ENCODE data around the gene KPNA1. TPM values are rescaled to one million over a fixed set of nuclear protein-coding genes. Genes with fewer than 3 reads are reported as not detected.

KPNA1 gene
- total RNA-seq, 1 experiment from 2014 or later: 104 TPM

- DNase-seq (ENCODE audit: unreplicated experiment): no peak
- ChIA-PET POLR2A (interaction anchor here (0.8 to 0.9 kb wide), 2 partner anchors 10 to 70 kb away, joined by 3 read pairs; no protein-coding TSS in a partner anchor), CTCF (interaction anchor here (1.0 kb wide), 2 partner anchors 49 to 215 kb away, joined by 3 to 4 read pairs; no protein-coding TSS in a partner anchor)
- H3K27me3 Mint-ChIP-seq (ENCODE audit: insufficient read depth, unreplicated experiment): no peaks in the 10 kb centered on the region
- H3K27ac Mint-ChIP-seq (ENCODE audit: low read depth, unreplicated experiment): no peak overlapping the region
- no peak for TF ChIP-seq CTCF (IDR thresholded peaks at IDR 0.05; ENCODE audit: unreplicated experiment)
- no peaks in the 10 kb centered on the region for H3K9me3 Mint-ChIP-seq (ENCODE audit: unreplicated experiment)
- H3K4me3 Mint-ChIP-seq (ENCODE audit: unreplicated experiment): no peak overlapping the region
- no TSS peak for BruUV-seq (replicated peaks)
- peaks cover 65% of the 10 kb centered on the region for H3K36me3 Mint-ChIP-seq (ENCODE audit: insufficient read depth, unreplicated experiment)
- intact Hi-C loops (cut with micrococcal nuclease): no loop called here
- H3K4me1 Mint-ChIP-seq (ENCODE audit: insufficient read depth, unreplicated experiment): peaks cover 13% of the 10 kb centered on the region
These were observed 50.1 kb downstream of the KPNA1 start for GRCh38 chr3:122464659-122465058.

GRCh38 chr3:122462406-122462805 is 52.3 kb downstream of the KPNA1 start:
- Mint-ChIP-seq H3K4me1 (ENCODE audit: insufficient read depth, unreplicated experiment) (peaks cover 7% of the 10 kb centered on the region), H3K27ac (ENCODE audit: low read depth, unreplicated experiment) (no peak overlapping the region), H3K4me3 (ENCODE audit: unreplicated experiment) (no peak overlapping the region), H3K27me3 (ENCODE audit: insufficient read depth, unreplicated experiment) (no peaks in the 10 kb centered on the region), H3K9me3 (ENCODE audit: unreplicated experiment) (no peaks in the 10 kb centered on the region), H3K36me3 (ENCODE audit: insufficient read depth, unreplicated experiment) (peaks cover 77% of the 10 kb centered on the region)
- intact Hi-C loops (cut with micrococcal nuclease): no loop called here
- DNase-seq (ENCODE audit: unreplicated experiment): no peak
- BruUV-seq (replicated peaks): no TSS peak
- ChIA-PET POLR2A (interaction anchor here (1.1 to 2.9 kb wide), 2 partner anchors 53 to 72 kb away, joined by 3 to 7 read pairs; partner anchors contain the start of gene KPNA1), CTCF (interaction anchor here (1.0 to 1.7 kb wide), 2 partner anchors 97 to 217 kb away, joined by 3 to 9 read pairs; no protein-coding TSS in a partner anchor)
- TF ChIP-seq CTCF (IDR thresholded peaks at IDR 0.05; ENCODE audit: unreplicated experiment): no peak

DNA sequence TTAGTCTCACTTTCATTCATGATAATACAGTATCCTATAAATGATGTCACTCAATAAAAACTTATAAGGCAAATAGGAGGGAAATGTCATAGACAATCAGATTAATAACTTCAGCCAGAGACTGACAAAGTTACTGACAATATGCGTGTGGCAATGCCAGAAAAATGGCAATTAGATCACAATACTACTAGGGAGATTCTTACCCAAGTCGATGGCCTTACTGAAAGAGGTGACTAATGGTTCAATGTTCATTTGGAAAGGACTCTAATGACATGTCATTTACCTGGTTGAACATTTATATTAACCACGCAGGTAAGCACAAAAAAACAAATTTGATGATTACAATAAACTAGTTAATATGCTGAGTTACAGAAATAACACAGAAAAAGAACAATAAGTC is 52.9 kb downstream of the KPNA1 start:
- H3K4me1 Mint-ChIP-seq (ENCODE audit: insufficient read depth, unreplicated experiment): peaks cover 7% of the 10 kb centered on the region
- no peaks in the 10 kb centered on the region for H3K27me3 Mint-ChIP-seq (ENCODE audit: insufficient read depth, unreplicated experiment)
- no peaks in the 10 kb centered on the region for H3K9me3 Mint-ChIP-seq (ENCODE audit: unreplicated experiment)
- DNase-seq (ENCODE audit: unreplicated experiment): no peak
- ChIA-PET CTCF (interaction anchor here (0.6 to 1.7 kb wide), 2 partner anchors 53 to 218 kb away, joined by 4 to 9 read pairs; partner anchors contain the start of gene KPNA1), POLR2A (interaction anchor here (1.1 to 2.9 kb wide), 2 partner anchors 53 to 72 kb away, joined by 3 to 7 read pairs; partner anchors contain the start of gene KPNA1)
- H3K4me3 Mint-ChIP-seq (ENCODE audit: unreplicated experiment): no peak overlapping the region
- no peak overlapping the region for H3K27ac Mint-ChIP-seq (ENCODE audit: low read depth, unreplicated experiment)
- intact Hi-C loops (cut with micrococcal nuclease): no loop called here
- H3K36me3 Mint-ChIP-seq (ENCODE audit: insufficient read depth, unreplicated experiment): peaks cover 83% of the 10 kb centered on the region
- TF ChIP-seq CTCF (IDR thresholded peaks at IDR 0.05; ENCODE audit: unreplicated experiment): no peak
- BruUV-seq (replicated peaks): no TSS peak

- peak; percentile 72 for DNase-seq (ENCODE audit: unreplicated experiment)
- ChIA-PET CTCF (interaction anchor here (0.6 to 4.4 kb wide), 20 partner anchors 13 to 296 kb away, joined by 3 to 60 read pairs (median 4); partner anchors contain the start of gene PARP14), POLR2A (interaction anchor here (0.7 to 2.2 kb wide), 4 partner anchors 37 to 221 kb away, joined by 3 to 9 read pairs (median 4); partner anchors contain the start of genes DTX3L, KPNA1, PARP14 and PARP9)
- Mint-ChIP-seq H3K27me3 (ENCODE audit: insufficient read depth, unreplicated experiment) (no peaks in the 10 kb centered on the region), H3K36me3 (ENCODE audit: insufficient read depth, unreplicated experiment) (peaks cover 85% of the 10 kb centered on the region), H3K4me3 (ENCODE audit: unreplicated experiment) (no peak overlapping the region), H3K4me1 (ENCODE audit: insufficient read depth, unreplicated experiment) (peaks cover 7% of the 10 kb centered on the region), H3K27ac (ENCODE audit: low read depth, unreplicated experiment) (no peak overlapping the region), H3K9me3 (ENCODE audit: unreplicated experiment) (no peaks in the 10 kb centered on the region)
- TF ChIP-seq CTCF (IDR thresholded peaks at IDR 0.05; ENCODE audit: unreplicated experiment): peak; percentile 32
- BruUV-seq (replicated peaks): no TSS peak
- intact Hi-C loops (cut with micrococcal nuclease): loop anchor here (1.0 to 2.0 kb wide), 3 partner anchors 56 to 220 kb away; partner anchors contain the start of genes DTX3L, KPNA1 and PARP9
These were observed 55.7 kb downstream of the KPNA1 start for GRCh38 chr3:122458992-122459391.

Data from MCF 10A (cell line).